Osteocyte (in vitro differentiated cells): Measurements from ENCODE around the gene HMCN2. TPM values are rescaled to one million over a fixed set of nuclear protein-coding genes. Genes with fewer than 3 reads are reported as not detected.
"Not testable (repeated sequence)": the region's sequence is repeated elsewhere in the genome, so short reads cannot be mapped to it uniquely, and the experiment has no call there.

Experiments used
- DNase-seq: peaks from one replicate; pipeline ENCODE4 v3.0.0; 2021; ENCODE audit warnings: mixed read lengths; ENCODE audit not compliant: unreplicated experiment; ENCODE audit errors: extremely low spot score
- H3K27ac Mint-ChIP-seq: one replicate; pipeline ENCODE4 v1.8.0; 2021; ENCODE audit warnings: mild to moderate bottlenecking, mixed read lengths; ENCODE audit not compliant: unreplicated experiment
- H3K27me3 Mint-ChIP-seq: one replicate; pipeline ENCODE4 v1.8.0; 2021; ENCODE audit warnings: mixed read lengths; ENCODE audit not compliant: unreplicated experiment
- H3K36me3 Mint-ChIP-seq: one replicate; pipeline ENCODE4 v1.8.0; 2021; ENCODE audit warnings: mixed read lengths; ENCODE audit not compliant: unreplicated experiment
- H3K4me1 Mint-ChIP-seq: one replicate; pipeline ENCODE4 v1.8.0; 2021; ENCODE audit warnings: mixed read lengths; ENCODE audit not compliant: unreplicated experiment
- H3K4me3 Mint-ChIP-seq: one replicate; pipeline ENCODE4 v1.8.0; 2021; ENCODE audit warnings: mild to moderate bottlenecking, moderate library complexity, mixed read lengths; ENCODE audit not compliant: unreplicated experiment
- H3K9me3 Mint-ChIP-seq: one replicate; pipeline ENCODE4 v1.8.0; 2021; ENCODE audit warnings: mixed read lengths; ENCODE audit not compliant: unreplicated experiment
- CTCF ChIP-seq: fragments of 200-600 bp; sonication (generic); IDR thresholded peaks from 2 replicates; pipeline ENCODE4 v1.5.0; 2021; ENCODE audit warnings: antibody characterized with exemption, mild to moderate bottlenecking, moderate library complexity
- total RNA-seq: library from RNA; stranded (reverse); gene quantifications from 2 replicates; pipeline ENCODE4 v1.2.1, GENCODE V29; 2021

HMCN2 gene
- total RNA-seq, 1 donor from 2014 or later = 0.05 TPM

GRCh38 chr9:130254747-130255630 lies 10.6 kb upstream of the HMCN2 start:
- no peaks in the 10 kb centered on the region for H3K4me1 Mint-ChIP-seq
- H3K9me3 Mint-ChIP-seq = peaks cover 6% of the 10 kb centered on the region
- H3K36me3 Mint-ChIP-seq = peaks cover 5% of the 10 kb centered on the region
- H3K27ac Mint-ChIP-seq = no peak overlapping the region
- TF ChIP-seq CTCF = no peak
- peaks cover 52% of the 10 kb centered on the region for H3K27me3 Mint-ChIP-seq
- H3K4me3 Mint-ChIP-seq = no peak overlapping the region
- no peak for DNase-seq

- no peak for DNase-seq
- Mint-ChIP-seq H3K27me3 (peaks cover 51% of the 10 kb centered on the region), H3K4me3 (no peak overlapping the region), H3K27ac (no peak overlapping the region), H3K4me1 (no peaks in the 10 kb centered on the region), H3K36me3 (peaks cover 3% of the 10 kb centered on the region), H3K9me3 (peaks cover 4% of the 10 kb centered on the region)
- no peak for TF ChIP-seq CTCF
Measured at GRCh38 chr9:130255631-130256134, 9.9 kb upstream of the HMCN2 start.

- H3K4me1 Mint-ChIP-seq = no peaks in the 10 kb centered on the region
- peaks cover 2% of the 10 kb centered on the region for H3K36me3 Mint-ChIP-seq
- no peak for DNase-seq
- no peaks in the 10 kb centered on the region for H3K9me3 Mint-ChIP-seq
- TF ChIP-seq CTCF = no peak
- peaks cover 50% of the 10 kb centered on the region for H3K27me3 Mint-ChIP-seq
- no peak overlapping the region for H3K27ac Mint-ChIP-seq
- no peak overlapping the region for H3K4me3 Mint-ChIP-seq
Measured at GRCh38 chr9:130256644-130257043, 8.9 kb upstream of the HMCN2 start.

GRCh38 chr9:130258137-130258536 lies 7.4 kb upstream of the HMCN2 start:
- not testable (repeated sequence) for H3K27ac Mint-ChIP-seq, H3K9me3 Mint-ChIP-seq, H3K4me3 Mint-ChIP-seq, H3K36me3 Mint-ChIP-seq, DNase-seq, H3K4me1 Mint-ChIP-seq
- peaks cover 59% of the 10 kb centered on the region for H3K27me3 Mint-ChIP-seq

GRCh38 chr9:130259044-130259443 lies 6.5 kb upstream of the HMCN2 start:
- Mint-ChIP-seq H3K27me3 (peaks cover 68% of the 10 kb centered on the region), H3K9me3 (no peaks in the 10 kb centered on the region), H3K4me1 (no peaks in the 10 kb centered on the region), H3K27ac (no peak overlapping the region), H3K36me3 (no peaks in the 10 kb centered on the region), H3K4me3 (no peak overlapping the region)
- no peak for DNase-seq
- TF ChIP-seq CTCF = no peak
